8988T (cell line): Measurements from ENCODE around the gene ACLY.
"Not testable (repeated sequence)": the region's sequence is repeated elsewhere in the genome, so short reads cannot be mapped to it uniquely, and the experiment has no call there.

Experiments used
- DNase-seq: peaks from one replicate; pipeline ENCODE4 v3.0.0; 2011

Gene ACLY

GRCh38 chr17:41869426-41869825 is 49.3 kb downstream of the ACLY start:
- no peak for DNase-seq

DNA sequence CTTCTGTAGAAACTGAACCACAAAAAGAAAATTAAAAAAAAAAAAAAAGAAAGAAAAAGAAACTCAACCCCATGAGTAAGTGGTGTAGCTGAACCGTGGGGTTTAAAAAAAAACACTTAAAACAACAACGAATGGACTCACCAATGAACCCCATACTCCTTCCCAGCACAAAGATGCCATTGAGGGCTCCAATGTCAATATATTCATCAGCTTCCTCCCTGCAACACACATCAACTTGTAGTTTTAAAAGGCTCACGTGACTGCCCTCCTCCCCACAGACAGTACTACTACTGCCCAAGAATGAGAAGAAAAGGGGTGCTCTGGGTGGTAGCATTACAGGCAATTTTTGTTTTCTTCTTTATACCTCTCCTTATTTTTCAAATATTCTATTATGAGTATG is 50.2 kb downstream of the ACLY start:
- DNase-seq, result no peak

DNA sequence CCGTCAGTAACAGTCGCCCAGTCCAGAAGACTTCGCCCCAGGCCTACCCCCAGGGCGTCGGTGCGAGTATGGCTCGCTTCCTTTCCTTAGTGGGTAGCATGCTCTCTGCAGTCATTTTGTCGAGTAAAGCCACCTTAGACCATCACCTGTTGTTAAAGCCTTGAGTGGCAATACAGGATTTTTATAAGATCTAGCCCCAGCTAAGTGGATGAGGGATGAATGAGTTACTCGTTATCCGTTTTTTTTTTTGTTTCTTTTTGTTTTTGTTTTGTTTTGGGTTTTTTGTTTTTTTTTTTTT is 53.2 kb downstream of the ACLY start:
- DNase-seq, result no peak

GRCh38 chr17:41864836-41865595 is 53.7 kb downstream of the ACLY start, which contains the start of gene KLHL11:
KLHL11 (minus strand) TSS chr17:41865423; CDS start chr17:41865370, 53 bp downstream.
- peak; percentile 78 for DNase-seq

- no peak for DNase-seq
Observed at GRCh38 chr17:41864498-41864835, 54.3 kb downstream of the ACLY start.

DNA sequence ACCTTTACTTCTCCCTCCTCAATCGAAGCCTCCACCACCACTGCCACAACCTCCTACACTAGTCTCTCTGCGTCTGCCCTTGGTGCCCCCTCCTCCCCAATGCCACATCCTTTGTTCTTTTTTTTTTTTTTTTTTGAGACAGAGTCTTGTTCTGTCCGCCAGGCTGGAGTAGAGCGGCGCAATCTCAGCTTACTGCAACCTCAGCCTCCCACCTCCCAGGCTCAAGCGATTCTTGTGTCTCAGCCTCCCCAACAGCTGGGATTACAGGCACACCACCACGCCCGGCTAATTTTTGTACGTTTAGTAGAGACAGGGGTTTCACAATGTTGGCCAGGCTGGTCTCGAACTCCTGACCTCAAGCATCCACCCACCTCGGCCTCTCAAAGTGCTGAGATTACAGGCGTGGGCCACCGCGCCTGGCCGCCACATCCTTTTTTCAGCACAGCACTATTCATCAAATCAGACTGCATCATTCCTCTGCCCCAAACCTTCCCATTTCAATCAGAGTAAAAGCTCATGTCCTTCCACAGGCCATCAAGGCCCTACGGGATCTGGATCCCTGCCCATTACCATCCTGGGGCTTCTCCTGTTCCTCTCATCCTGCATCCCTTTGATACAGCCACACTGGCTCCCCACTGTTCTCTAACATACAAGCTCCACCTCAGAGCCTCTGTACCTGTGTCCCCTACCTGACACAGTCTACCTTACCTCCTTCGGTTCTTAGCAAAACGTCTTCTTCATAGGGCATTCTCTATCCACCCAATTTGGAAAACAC is 55.5 kb downstream of the ACLY start:
- no peak for DNase-seq

DNA sequence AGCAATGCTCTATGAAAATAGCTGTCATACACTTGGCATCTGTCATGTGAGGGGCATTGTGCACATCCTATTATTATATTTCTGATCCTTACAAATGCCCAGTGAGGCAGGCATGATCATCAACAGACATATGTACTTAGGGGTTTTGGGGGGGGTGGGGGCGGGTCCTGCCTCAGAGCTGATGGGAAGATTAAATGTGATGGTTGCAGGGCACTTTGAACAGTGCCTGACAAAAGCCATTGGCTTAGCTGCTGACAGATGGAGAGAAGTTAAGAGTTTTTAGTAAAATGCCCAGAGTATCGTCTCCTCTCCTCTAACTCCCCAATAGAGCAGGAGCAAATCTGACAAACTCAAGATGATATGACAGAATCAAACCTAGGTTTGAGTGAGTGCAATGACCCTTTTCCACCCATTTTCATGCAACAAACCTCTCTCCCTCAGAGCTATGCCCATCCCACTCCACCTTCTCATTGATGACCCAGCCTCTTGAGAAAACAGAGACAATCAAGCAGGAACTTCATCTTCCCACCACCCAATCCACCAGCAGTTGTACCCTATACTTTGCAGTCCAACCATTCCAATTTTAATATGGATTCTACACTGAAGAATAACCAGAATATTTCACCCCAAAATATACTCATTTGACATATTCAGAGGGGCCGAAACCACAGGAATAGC is 58.4 kb downstream of the ACLY start:
- DNase-seq, result no peak

- not testable (repeated sequence) for DNase-seq
Observed at GRCh38 chr17:41851382-41851781, 67.4 kb downstream of the ACLY start.

DNA sequence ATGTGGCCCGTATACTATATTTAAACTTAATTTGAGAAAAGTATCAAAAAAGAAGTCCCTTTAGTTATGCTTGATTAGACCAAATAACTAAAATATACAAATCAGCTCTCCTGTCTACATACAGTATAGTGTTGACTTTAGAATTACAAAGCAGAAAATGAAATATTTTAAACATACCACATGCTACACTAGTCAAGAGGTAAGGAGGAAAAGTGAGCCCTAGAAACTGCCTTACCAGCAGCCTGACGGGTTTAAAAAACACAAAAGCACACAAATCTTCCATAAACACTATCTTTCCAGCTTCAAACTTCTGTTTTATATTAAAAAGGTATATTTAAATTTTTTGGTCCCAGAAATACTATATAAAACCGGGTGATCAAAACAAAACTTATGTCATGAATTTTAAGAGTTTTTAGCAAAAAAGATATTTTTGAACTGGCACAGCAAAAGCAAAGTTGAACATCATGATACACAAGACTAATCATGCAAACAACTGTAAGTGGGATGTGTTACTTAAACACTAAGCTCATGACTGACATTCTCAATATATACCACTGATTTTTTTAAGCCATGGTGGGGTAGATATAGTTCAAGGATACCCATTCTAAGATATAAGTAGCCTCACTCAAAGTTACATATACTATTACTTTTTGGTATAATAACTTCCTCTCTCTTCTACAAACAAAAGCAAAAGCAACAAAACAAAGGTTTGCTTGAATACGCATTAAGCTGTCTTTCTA is 69.3 kb downstream of the ACLY start:
- no peak for DNase-seq

DNA sequence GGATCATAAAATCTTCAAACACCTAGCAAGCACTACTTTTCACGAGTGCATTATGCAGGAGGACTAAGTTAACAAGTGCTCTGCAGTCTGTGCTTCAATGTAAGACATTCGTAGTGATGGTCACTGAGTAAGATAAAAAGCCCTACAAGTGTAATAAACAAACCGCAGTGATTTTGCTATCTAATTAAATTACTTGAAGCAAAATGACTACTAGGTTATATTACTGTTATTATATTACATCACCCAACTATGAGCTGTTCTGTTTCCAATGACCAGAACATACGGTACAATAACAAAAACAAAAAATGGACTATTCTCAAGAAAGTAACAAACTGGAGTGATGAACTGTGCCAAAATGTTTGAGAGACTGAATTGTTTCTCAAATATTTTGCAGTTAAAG is 70.0 kb downstream of the ACLY start:
- no peak for DNase-seq

DNA sequence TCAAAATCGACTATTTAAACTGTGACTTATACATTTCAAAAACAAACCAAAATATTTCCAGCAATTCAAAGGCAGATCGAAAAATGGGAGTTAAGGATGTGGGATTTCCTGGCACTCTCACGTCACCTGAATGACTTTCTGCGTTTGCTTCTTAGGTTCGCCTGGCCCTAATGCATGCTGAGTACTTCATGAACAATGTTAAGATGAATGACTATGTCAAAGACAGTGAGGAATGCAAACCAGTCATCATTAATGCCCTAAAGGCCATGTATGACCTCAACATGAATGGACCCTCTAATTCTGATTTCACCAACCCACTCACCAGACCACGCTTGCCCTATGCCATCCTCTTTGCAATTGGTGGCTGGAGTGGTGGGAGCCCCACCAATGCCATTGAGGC is 73.8 kb downstream of the ACLY start:
- no peak for DNase-seq

DNA sequence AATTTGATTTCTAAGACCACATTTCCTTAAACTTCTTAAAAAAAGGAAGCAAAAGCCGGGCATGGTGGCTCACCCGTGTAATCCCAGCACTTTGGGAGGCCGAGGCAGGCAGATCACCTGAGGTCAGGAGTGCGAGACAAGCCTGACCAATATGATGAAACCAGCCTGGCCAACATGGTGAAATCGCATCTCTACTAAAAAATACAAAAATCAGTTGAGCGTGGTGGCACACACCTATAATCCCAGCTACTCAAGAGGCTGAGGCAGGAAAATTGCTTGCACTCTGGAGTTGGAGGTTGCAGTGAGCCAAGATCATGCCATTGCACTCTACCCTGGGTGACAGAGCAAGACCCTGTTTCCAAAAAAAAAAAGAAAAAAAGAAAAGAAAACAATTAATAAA is 78.0 kb downstream of the ACLY start:
- not testable (repeated sequence) for DNase-seq

DNA sequence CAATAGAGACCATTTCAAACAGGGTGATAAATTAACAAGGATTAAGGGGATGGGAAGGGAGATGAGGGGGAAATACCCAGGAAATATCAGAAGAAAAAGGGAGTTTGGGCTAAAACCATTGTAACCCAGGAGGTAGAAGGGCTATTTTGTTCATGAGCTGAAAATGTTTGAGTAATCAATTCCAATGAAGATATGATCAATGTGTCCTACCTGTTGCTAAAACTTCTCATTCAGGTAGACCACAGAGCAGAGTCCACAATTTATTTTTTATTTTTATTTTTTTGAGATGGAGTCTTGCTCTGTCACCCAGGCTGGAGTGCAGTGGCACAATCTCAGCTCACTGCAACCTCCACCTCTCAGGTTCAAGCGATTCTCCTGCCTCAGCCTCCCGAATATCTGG is 79.3 kb downstream of the ACLY start:
- DNase-seq, result not testable (repeated sequence)

GRCh38 chr17:41837761-41838538 is 80.8 kb downstream of the ACLY start, which contains the start of gene KLHL10:
KLHL10 (plus strand) TSS chr17:41837825; CDS start chr17:41837933, 108 bp downstream.
- DNase-seq, result no peak

GRCh38 chr17:41836550-41837196 is 82.1 kb downstream of the ACLY start:
- no peak for DNase-seq

GRCh38 chr17:41835800-41836549 is 82.8 kb downstream of the ACLY start, which contains the start of gene NT5C3B:
NT5C3B (minus strand) TSS chr17:41836232; CDS start chr17:41836193, 39 bp downstream.
- DNase-seq, result peak; percentile 85

- no peak for DNase-seq
Observed at GRCh38 chr17:41835214-41835799, 83.4 kb downstream of the ACLY start.

DNA sequence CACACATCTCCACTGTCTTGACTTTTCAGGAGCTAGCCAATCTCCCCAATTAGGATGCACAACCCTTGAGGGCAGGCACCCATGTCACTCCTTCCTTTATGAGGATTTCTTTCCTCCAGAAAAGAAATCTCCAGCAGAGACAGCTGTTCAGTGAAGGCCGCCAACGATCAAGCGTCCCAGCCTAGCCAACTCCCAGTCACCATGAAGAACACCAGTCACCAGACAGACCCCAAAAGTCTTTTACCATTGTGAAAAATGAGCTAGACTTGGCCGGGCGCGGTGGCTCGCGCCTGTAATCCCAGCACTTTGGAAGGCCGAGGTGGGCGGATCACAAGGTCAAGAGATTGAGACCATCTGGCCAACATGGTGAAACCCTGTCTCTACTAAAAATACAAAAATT is 88.8 kb downstream of the ACLY start:
- DNase-seq, result not testable (repeated sequence)

DNA sequence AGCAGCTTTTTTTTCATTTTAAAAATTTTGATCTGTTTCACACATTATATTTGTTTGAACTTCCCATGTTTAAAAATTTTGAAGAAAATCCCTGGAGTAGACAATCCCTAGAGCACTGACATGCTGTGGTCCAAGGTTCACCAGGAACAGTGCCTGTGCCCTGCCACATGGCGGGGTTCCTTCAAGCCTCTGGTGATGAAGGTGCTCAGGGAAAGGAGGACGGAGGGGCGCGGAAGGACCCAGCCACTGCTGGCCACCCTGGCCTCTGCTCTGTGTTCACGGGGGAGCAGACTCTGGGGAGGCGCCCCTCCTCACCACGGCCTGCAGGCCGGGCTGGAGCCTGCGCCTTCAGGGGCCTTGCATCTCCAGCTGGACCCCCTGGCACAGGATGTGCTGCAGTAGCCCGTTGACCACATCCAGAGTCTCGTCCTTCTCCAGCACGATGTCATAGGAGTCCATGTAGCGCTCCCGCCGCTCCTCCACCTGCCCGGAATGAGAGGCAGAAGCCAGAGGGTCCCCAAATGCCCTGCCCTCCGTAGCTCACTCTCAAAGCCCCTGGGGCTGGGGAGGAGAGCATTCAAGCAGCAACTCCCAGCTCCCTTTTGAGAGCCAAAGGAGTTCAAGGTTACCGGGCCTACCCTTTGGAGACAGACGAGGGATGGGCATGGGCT is 93.4 kb downstream of the ACLY start:
- no peak for DNase-seq

DNA sequence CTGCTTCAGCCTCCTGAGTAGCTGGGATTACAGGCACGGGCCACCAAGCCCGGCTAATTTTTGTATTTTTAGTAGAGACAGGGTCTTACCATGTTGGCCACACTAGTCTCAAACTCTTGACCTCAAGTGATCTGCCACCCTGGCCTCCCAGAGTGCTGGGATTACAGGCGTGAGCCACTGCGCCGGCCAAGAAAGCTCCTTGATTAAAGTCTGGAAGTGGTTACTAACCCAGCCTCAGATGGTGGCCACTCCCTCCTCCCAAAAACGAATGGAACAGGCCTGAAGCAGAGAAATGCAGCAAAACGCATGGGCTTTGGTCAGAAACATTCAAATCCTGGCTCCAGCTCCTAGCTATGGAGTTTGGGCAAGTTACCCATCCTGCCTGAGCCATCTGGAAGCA is 94.7 kb downstream of the ACLY start:
- DNase-seq, result no peak
